Nephron (organoid): Measurements from ENCODE around the gene ENO3.

ENCODE experiments used
- H3K27ac Mint-ChIP-seq, 3 experiments: 2 replicates each; pipeline ENCODE4 v1.8.0; 2020; ENCODE audit warnings: mixed read lengths in 3 of 3, mild to moderate bottlenecking in 2 of 3, moderate library complexity in 1 of 3
- H3K27me3 Mint-ChIP-seq: 2 replicates; pipeline ENCODE4 v1.8.0; 2021; ENCODE audit warnings: low read depth, mild to moderate bottlenecking, moderate library complexity, mixed read lengths
- H3K36me3 Mint-ChIP-seq: 2 replicates; pipeline ENCODE4 v1.8.0; 2020; ENCODE audit warnings: low read depth, mixed read lengths
- H3K4me1 Mint-ChIP-seq: 2 replicates; pipeline ENCODE4 v1.8.0; 2020; ENCODE audit warnings: mixed read lengths
- H3K4me3 Mint-ChIP-seq, 3 experiments: 2 replicates each; pipeline ENCODE4 v1.8.0; 2020; ENCODE audit warnings: mild to moderate bottlenecking in 3 of 3, mixed read lengths in 3 of 3, moderate library complexity in 2 of 3
- H3K9me3 Mint-ChIP-seq: 2 replicates; pipeline ENCODE4 v1.8.0; 2020; ENCODE audit warnings: mixed read lengths
- TF ChIP-seq, protein P1 (sequence below), 3 experiments: fragments of 200-600 bp; sonication (generic); IDR thresholded peaks; one replicate each; pipeline ENCODE4 v1.5.0; 2021; ENCODE audit warnings: antibody characterized with exemption in 3 of 3; ENCODE audit not compliant: unreplicated experiment in 3 of 3

ENO3 gene

DNA sequence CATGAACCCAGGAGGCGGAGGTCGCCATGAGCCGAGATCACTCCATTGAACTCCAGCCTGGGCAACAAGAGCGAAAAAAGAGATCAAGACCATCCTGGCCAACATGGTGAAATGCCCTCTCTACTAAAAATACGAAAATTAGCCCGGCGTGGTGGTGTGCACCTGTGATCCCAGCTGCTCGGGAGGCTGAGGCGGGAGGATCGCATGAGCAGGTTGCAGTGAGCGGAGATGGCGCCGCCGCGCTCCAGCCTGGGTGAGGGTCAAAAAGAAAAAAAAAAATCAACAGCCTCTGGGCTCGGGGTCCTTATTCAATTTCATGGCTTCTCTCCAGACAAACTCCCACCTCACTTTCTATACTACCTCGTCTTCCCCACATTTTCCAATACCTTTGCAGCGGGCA, 22.0 kb upstream of the ENO3 start:
- H3K36me3 Mint-ChIP-seq: peaks cover 5% of the 10 kb centered on the region
- no peaks in the 10 kb centered on the region for H3K27me3 Mint-ChIP-seq
- H3K4me3 Mint-ChIP-seq: no peak overlapping the region
- TF ChIP-seq, protein P1, sequence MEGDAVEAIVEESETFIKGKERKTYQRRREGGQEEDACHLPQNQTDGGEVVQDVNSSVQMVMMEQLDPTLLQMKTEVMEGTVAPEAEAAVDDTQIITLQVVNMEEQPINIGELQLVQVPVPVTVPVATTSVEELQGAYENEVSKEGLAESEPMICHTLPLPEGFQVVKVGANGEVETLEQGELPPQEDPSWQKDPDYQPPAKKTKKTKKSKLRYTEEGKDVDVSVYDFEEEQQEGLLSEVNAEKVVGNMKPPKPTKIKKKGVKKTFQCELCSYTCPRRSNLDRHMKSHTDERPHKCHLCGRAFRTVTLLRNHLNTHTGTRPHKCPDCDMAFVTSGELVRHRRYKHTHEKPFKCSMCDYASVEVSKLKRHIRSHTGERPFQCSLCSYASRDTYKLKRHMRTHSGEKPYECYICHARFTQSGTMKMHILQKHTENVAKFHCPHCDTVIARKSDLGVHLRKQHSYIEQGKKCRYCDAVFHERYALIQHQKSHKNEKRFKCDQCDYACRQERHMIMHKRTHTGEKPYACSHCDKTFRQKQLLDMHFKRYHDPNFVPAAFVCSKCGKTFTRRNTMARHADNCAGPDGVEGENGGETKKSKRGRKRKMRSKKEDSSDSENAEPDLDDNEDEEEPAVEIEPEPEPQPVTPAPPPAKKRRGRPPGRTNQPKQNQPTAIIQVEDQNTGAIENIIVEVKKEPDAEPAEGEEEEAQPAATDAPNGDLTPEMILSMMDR (IDR thresholded peaks at IDR 0.05; ENCODE audit: unreplicated experiment in 3 of 3): no peak
- no peak overlapping the region for H3K27ac Mint-ChIP-seq
- peaks cover 2% of the 10 kb centered on the region for H3K4me1 Mint-ChIP-seq
- H3K9me3 Mint-ChIP-seq: no peaks in the 10 kb centered on the region

DNA sequence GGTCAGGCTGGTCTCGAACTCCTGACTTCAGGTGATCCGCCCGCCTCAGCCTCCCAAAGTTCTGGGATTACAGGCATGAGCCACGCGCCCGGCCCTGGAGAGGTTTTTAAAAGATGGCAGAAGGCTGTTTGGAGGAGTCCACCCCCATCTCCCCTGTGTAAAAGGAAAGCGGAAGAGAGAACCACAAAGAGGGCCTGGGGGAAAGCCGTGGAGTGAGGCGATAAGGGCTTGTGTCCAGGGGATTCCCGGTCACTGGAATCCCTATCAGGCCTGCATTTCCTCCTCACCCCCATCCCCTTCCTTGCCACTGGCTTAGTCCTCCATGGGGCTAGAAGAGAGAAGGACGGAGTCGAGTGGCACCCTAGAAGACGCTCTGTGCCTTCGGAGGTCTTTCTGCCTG, 19.0 kb upstream of the ENO3 start, which contains the start of gene GP1BA:
Gene GP1BA, plus strand, starts transcription at position 315 of the 400 bp plus-strand sequence. CDS start 328 bp downstream, outside the sequence.
- Mint-ChIP-seq H3K27me3 (no peaks in the 10 kb centered on the region), H3K27ac (no peak within 1 kb of the TSS), H3K36me3 (peaks cover 10% of the 10 kb centered on the region), H3K4me1 (peaks cover 10% of the 10 kb centered on the region), H3K4me3 (no peak within 1 kb of the TSS), H3K9me3 (no peaks in the 10 kb centered on the region)
- TF ChIP-seq, protein P1 (IDR thresholded peaks at IDR 0.05; ENCODE audit: unreplicated experiment in 3 of 3): no peak

DNA sequence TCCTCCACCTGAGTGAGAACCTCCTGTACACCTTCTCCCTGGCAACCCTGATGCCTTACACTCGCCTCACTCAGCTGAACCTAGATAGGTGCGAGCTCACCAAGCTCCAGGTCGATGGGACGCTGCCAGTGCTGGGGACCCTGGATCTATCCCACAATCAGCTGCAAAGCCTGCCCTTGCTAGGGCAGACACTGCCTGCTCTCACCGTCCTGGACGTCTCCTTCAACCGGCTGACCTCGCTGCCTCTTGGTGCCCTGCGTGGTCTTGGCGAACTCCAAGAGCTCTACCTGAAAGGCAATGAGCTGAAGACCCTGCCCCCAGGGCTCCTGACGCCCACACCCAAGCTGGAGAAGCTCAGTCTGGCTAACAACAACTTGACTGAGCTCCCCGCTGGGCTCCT, 18.2 kb upstream of the ENO3 start:
- Mint-ChIP-seq H3K9me3 (no peaks in the 10 kb centered on the region), H3K36me3 (peaks cover 10% of the 10 kb centered on the region), H3K27me3 (no peaks in the 10 kb centered on the region), H3K4me3 (no peak overlapping the region), H3K27ac (no peak overlapping the region), H3K4me1 (peaks cover 10% of the 10 kb centered on the region)
- TF ChIP-seq, protein P1 (IDR thresholded peaks at IDR 0.05; ENCODE audit: unreplicated experiment in 3 of 3): no peak

DNA sequence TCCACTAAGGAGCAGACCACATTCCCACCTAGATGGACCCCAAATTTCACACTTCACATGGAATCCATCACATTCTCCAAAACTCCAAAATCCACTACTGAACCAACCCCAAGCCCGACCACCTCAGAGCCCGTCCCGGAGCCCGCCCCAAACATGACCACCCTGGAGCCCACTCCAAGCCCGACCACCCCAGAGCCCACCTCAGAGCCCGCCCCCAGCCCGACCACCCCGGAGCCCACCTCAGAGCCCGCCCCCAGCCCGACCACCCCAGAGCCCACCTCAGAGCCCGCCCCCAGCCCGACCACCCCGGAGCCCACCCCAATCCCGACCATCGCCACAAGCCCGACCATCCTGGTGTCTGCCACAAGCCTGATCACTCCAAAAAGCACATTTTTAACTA, 17.3 kb upstream of the ENO3 start:
- Mint-ChIP-seq H3K9me3 (no peaks in the 10 kb centered on the region), H3K27me3 (no peaks in the 10 kb centered on the region), H3K36me3 (peaks cover 10% of the 10 kb centered on the region), H3K4me1 (peaks cover 16% of the 10 kb centered on the region), H3K27ac (peak overlapping the region in 1 of 3 experiments; percentile 47), H3K4me3 (no peak overlapping the region)
- TF ChIP-seq, protein P1 (IDR thresholded peaks at IDR 0.05; ENCODE audit: unreplicated experiment in 3 of 3): no peak

DNA sequence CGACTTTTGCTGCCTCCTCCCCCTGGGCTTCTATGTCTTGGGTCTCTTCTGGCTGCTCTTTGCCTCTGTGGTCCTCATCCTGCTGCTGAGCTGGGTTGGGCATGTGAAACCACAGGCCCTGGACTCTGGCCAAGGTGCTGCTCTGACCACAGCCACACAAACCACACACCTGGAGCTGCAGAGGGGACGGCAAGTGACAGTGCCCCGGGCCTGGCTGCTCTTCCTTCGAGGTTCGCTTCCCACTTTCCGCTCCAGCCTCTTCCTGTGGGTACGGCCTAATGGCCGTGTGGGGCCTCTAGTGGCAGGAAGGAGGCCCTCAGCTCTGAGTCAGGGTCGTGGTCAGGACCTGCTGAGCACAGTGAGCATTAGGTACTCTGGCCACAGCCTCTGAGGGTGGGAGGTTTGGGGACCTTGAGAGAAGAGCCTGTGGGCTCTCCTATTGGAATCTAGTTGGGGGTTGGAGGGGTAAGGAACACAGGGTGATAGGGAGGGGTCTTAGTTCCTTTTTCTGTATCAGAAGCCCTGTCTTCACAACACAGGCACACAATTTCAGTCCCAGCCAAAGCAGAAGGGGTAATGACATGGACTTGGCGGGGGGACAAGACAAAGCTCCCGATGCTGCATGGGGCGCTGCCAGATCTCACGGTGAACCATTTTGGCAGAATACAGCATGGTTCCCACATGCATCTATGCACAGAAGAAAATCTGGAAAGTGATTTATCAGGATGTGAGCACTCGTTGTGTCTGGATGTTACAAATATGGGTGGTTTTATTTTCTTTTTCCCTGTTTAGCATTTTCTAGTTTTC, 16.5 kb upstream of the ENO3 start:
- TF ChIP-seq, protein P1 (IDR thresholded peaks at IDR 0.05; ENCODE audit: unreplicated experiment in 3 of 3): peak in 1 of 3 experiments; percentile 8
- Mint-ChIP-seq H3K9me3 (no peaks in the 10 kb centered on the region), H3K4me3 (peak overlapping the region in 2 of 3 experiments; percentile 0 to 15), H3K27ac (peak overlapping the region in 1 of 3 experiments; percentile 26), H3K4me1 (peaks cover 23% of the 10 kb centered on the region), H3K36me3 (peaks cover 10% of the 10 kb centered on the region), H3K27me3 (no peaks in the 10 kb centered on the region)

DNA sequence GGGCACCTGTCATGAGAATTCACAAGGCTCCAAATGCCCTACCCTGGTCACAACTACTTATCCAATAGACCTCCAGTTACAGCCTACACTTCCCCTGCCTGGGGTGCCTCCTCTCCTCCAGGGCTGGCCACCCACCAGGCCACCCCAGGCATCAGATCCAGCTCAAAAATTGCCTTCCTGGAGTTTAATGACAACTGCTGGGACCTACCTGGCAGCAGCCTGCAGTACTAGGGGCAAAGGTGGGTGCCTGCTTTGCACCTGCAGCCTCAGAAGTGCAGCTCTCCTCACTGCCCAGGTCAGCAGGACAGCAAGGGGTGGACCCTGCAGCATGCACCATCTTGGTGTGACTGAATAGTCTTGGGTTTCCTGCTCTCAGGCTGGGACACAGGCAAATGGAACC, 15.3 kb upstream of the ENO3 start:
- H3K9me3 Mint-ChIP-seq: no peaks in the 10 kb centered on the region

More for the DNA sequence above, 15.3 kb upstream of the ENO3 start:
- TF ChIP-seq, protein P1 (IDR thresholded peaks at IDR 0.05; ENCODE audit: unreplicated experiment in 3 of 3): no peak
- H3K27me3 Mint-ChIP-seq: no peaks in the 10 kb centered on the region
- no peak overlapping the region for H3K4me3 Mint-ChIP-seq
- H3K4me1 Mint-ChIP-seq: peaks cover 29% of the 10 kb centered on the region
- no peak overlapping the region for H3K27ac Mint-ChIP-seq
- peaks cover 13% of the 10 kb centered on the region for H3K36me3 Mint-ChIP-seq
